DOHH2 (cell line): Measurements from ENCODE around the gene ATP10B.

ENCODE experiments used
- H3F3A ChIP-seq: fragments of 200-600 bp; sonication (generic), shearing (Covaris generic); 2 replicates; pipeline ENCODE4 v1.6.0; 2016; ENCODE audit warnings: antibody characterized with exemption, mild to moderate bottlenecking; ENCODE audit not compliant: control insufficient read depth, insufficient read depth
- H3K27ac ChIP-seq: fragments of 200-600 bp; sonication (generic); 2 replicates; pipeline ENCODE4 v1.5.1; 2014; ENCODE audit warnings: low read depth, mild to moderate bottlenecking, low read length, moderate library complexity
- H3K27me3 ChIP-seq: fragments of 200-600 bp; sonication (generic); 2 replicates; pipeline ENCODE4 v1.6.1; 2014; ENCODE audit warnings: mild to moderate bottlenecking, low read length, mixed read lengths; ENCODE audit not compliant: control insufficient read depth
- H3K36me3 ChIP-seq: fragments of 200-600 bp; sonication (generic); 2 replicates; pipeline ENCODE4 v1.6.1; 2014; ENCODE audit warnings: mild to moderate bottlenecking, low read length, moderate library complexity, mixed read lengths; ENCODE audit not compliant: control insufficient read depth
- H3K4me1 ChIP-seq: fragments of 200-600 bp; sonication (generic); 2 replicates; pipeline ENCODE4 v1.6.1; 2014; ENCODE audit warnings: mild to moderate bottlenecking, low read length, mixed read lengths; ENCODE audit not compliant: control insufficient read depth
- H3K4me2 ChIP-seq: fragments of 200-600 bp; sonication (generic); 2 replicates; pipeline ENCODE4 v1.6.0; 2014; ENCODE audit warnings: mild to moderate bottlenecking, low read length, moderate library complexity
- H3K4me3 ChIP-seq: fragments of 200-600 bp; sonication (generic); 2 replicates; pipeline ENCODE4 v1.5.1; 2014; ENCODE audit warnings: mild to moderate bottlenecking, low read length, mixed read lengths
- H3K79me2 ChIP-seq: fragments of 200-600 bp; sonication (generic); 2 replicates; pipeline ENCODE4 v1.6.1; 2014; ENCODE audit warnings: mild to moderate bottlenecking, low read length, mixed read lengths; ENCODE audit not compliant: control insufficient read depth
- H3K9me2 ChIP-seq: fragments of 200-600 bp; sonication (generic); replicated peaks from 2 replicates; pipeline ENCODE4 v1.6.1; 2014; ENCODE audit warnings: mild to moderate bottlenecking, low read length, mixed read lengths; ENCODE audit not compliant: control insufficient read depth
- H3K9me3 ChIP-seq: fragments of 200-600 bp; sonication (generic); 2 replicates; pipeline ENCODE4 v1.6.1; 2014; ENCODE audit warnings: antibody characterized with exemption, low read length, mixed read lengths; ENCODE audit not compliant: control insufficient read depth, insufficient read depth
- H4K20me1 ChIP-seq: fragments of 200-600 bp; sonication (generic); 2 replicates; pipeline ENCODE4 v1.6.0; 2014; ENCODE audit warnings: low read depth, mild to moderate bottlenecking, antibody characterized with exemption, low read length, moderate library complexity; ENCODE audit not compliant: control insufficient read depth, insufficient read depth
- EZH2phosphoT487 ChIP-seq: fragments of 200-600 bp; sonication (generic); IDR thresholded peaks from 2 replicates; pipeline ENCODE4 v1.6.1; 2017; ENCODE audit warnings: borderline replicate concordance, mild to moderate bottlenecking, antibody characterized with exemption, low read length, moderate library complexity, mixed read lengths
- TF ChIP-seq, protein P1 (sequence below): fragments of 200-600 bp; sonication (generic); IDR thresholded peaks from one replicate; pipeline ENCODE4 v1.5.1; 2014; ENCODE audit warnings: antibody characterized with exemption, mild to moderate bottlenecking, low read depth, low read length; ENCODE audit not compliant: poor library complexity, severe bottlenecking

Gene ATP10B

DNA sequence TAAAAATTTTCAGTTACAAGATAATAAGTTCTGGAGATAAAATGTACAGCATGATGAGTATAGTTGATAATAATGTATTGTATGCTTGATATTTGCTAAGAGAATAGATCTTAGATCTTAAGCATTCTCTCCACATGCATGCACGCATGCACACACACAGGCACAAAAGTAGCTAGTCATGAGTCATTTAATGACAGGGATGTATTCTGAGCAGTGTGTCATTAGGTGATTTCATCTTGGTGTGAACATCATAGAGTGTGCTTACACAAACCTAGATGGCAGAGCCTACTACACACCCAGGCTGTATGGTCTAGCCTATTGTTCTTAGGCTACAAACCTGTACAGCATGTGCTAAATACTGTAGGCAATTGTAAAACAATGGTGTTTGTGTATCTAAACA is 306.2 kb downstream of the ATP10B start:
- Histone ChIP-seq H3K4me3 (no peak overlapping the region), H3F3A (no peaks in the 10 kb centered on the region), H3K9me2 (no peaks in the 10 kb centered on the region), H3K4me1 (no peaks in the 10 kb centered on the region), H3K27me3 (peaks cover 12% of the 10 kb centered on the region), H3K9me3 (no peaks in the 10 kb centered on the region), H4K20me1 (no peaks in the 10 kb centered on the region), H3K27ac (no peak overlapping the region), H3K36me3 (no peaks in the 10 kb centered on the region), H3K4me2 (no peak overlapping the region), H3K79me2 (no peaks in the 10 kb centered on the region)
- TF ChIP-seq, protein P1, sequence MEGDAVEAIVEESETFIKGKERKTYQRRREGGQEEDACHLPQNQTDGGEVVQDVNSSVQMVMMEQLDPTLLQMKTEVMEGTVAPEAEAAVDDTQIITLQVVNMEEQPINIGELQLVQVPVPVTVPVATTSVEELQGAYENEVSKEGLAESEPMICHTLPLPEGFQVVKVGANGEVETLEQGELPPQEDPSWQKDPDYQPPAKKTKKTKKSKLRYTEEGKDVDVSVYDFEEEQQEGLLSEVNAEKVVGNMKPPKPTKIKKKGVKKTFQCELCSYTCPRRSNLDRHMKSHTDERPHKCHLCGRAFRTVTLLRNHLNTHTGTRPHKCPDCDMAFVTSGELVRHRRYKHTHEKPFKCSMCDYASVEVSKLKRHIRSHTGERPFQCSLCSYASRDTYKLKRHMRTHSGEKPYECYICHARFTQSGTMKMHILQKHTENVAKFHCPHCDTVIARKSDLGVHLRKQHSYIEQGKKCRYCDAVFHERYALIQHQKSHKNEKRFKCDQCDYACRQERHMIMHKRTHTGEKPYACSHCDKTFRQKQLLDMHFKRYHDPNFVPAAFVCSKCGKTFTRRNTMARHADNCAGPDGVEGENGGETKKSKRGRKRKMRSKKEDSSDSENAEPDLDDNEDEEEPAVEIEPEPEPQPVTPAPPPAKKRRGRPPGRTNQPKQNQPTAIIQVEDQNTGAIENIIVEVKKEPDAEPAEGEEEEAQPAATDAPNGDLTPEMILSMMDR: no peak
- TF ChIP-seq EZH2phosphoT487: no peak

DNA sequence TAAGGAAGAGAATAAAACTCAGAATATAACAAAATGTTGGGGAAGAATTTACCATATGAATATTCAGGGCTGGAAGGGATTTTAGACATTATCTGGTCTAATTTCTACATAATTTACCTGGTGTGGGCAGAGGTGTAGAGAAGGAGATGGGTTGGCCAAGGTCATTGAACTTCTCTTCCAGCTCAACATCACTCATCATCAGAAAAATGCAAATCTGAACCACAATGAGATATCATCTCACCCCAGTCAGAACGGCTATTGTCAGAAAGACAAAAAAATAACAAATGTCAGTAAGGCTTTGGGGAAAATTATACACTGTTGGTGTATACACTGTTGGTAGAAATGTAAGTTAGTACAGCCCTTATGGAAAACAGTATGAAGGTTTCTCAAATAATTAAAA is 308.6 kb downstream of the ATP10B start:
- Histone ChIP-seq H3K36me3 (no peaks in the 10 kb centered on the region), H3K4me2 (no peak overlapping the region), H3F3A (no peaks in the 10 kb centered on the region), H3K27ac (no peak overlapping the region), H4K20me1 (no peaks in the 10 kb centered on the region), H3K9me2 (no peaks in the 10 kb centered on the region), H3K79me2 (no peaks in the 10 kb centered on the region), H3K27me3 (peaks cover 9% of the 10 kb centered on the region; the same call in 1 of the 2 replicates), H3K9me3 (no peaks in the 10 kb centered on the region), H3K4me1 (no peaks in the 10 kb centered on the region), H3K4me3 (no peak overlapping the region)
- no peak for TF ChIP-seq EZH2phosphoT487
- TF ChIP-seq, protein P1: no peak

DNA sequence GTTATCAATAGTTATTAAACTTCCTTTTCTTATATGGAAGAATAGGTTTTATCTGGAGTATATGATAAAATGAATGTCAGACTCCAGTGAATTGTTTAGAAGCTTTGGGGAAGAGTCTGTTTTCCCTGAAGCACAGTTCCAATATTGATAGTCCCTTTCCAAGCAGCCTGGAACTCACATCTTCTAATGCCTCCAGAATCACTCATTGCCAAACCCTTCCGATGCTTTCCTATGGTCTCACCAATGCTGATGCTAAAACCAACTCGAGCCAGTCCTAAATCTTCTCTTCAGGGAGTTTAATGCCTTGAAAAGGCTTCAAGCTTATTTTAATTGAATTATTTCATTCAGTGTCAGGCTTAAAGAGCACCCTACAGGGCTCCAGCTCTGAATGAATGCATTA is 309.2 kb downstream of the ATP10B start:
- H3K4me2 ChIP-seq: no peak overlapping the region
- H3F3A ChIP-seq: no peaks in the 10 kb centered on the region
- no peaks in the 10 kb centered on the region for H4K20me1 ChIP-seq
- no peak overlapping the region for H3K27ac ChIP-seq
- TF ChIP-seq, protein P1: no peak
- no peak for TF ChIP-seq EZH2phosphoT487
- no peaks in the 10 kb centered on the region for H3K36me3 ChIP-seq
- no peaks in the 10 kb centered on the region for H3K9me3 ChIP-seq
- no peaks in the 10 kb centered on the region for H3K4me1 ChIP-seq
- H3K27me3 ChIP-seq: peaks cover 9% of the 10 kb centered on the region; the same call in 1 of the 2 replicates
- no peaks in the 10 kb centered on the region for H3K9me2 ChIP-seq
- H3K4me3 ChIP-seq: no peak overlapping the region
- H3K79me2 ChIP-seq: no peaks in the 10 kb centered on the region

DNA sequence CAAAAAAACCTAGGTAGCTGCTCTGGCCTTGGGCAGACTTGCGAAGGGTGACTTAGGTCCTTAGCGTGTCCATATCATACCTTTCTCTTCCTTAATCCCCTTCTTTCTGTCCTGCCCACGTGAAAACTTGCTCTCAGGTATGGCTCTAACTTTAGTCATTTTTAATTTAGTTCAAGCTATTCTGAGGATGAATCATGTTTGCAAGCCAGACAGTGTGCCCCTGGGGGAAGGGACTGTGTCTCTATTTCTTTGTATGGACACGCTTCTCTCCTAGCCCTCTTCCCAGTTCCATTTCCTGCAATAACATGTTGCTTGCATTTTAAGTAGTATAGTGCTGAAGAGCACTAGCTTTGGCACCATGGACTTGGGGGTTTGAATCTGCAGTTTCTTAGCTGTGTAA is 309.7 kb downstream of the ATP10B start:
- Histone ChIP-seq H3K4me3 (no peak overlapping the region), H3K4me1 (no peaks in the 10 kb centered on the region), H3K9me3 (no peaks in the 10 kb centered on the region), H3K36me3 (no peaks in the 10 kb centered on the region), H3K79me2 (no peaks in the 10 kb centered on the region), H4K20me1 (no peaks in the 10 kb centered on the region), H3K27ac (no peak overlapping the region), H3K9me2 (no peaks in the 10 kb centered on the region), H3F3A (no peaks in the 10 kb centered on the region), H3K4me2 (no peak overlapping the region), H3K27me3 (peaks cover 9% of the 10 kb centered on the region; the same call in 1 of the 2 replicates)
- no peak for TF ChIP-seq EZH2phosphoT487
- TF ChIP-seq, protein P1: no peak
